ENCODE data around the gene SPOUT1. TPM values are rescaled to one million over a fixed set of nuclear protein-coding genes. Genes with fewer than 3 reads are reported as not detected.

SPOUT1 gene
- total RNA-seq, 2 experiments from 2014 or later, result 51.2 to 52.5 TPM

DNA sequence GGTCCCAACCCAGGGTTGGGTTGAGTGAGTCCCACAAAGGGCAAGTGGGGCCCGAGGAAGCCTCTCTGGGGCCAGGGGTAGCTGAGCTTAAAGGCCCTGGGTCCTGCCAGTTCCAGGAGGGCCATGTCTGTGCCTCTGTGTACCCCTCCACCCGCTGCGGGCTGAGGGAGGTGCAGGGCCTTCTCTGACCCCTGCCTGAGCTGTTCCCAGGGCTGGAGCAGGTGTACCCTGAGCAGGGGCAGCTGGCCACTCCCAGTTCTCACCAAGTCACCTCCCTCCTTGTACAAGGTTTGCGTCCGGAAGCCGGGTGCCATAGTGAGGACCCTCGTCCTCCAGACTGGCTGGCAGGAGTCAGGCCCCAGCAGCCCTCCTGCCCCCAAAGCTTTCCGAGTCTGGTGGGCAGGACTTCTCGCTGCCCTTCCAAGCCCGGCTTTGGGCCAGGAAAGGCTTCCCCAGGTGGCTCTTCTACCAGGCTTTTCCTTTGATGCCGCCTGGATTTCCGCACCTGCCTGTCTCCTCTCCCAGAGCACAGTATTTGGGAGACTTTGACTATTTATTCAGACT lies 20.5 kb downstream of the SPOUT1 start:
- POLR2A ChIA-PET, result no interaction called here
- no peaks in the 10 kb centered on the region for H4K20me1 ChIP-seq (ENCODE audit: insufficient read depth, low read length)

DNA sequence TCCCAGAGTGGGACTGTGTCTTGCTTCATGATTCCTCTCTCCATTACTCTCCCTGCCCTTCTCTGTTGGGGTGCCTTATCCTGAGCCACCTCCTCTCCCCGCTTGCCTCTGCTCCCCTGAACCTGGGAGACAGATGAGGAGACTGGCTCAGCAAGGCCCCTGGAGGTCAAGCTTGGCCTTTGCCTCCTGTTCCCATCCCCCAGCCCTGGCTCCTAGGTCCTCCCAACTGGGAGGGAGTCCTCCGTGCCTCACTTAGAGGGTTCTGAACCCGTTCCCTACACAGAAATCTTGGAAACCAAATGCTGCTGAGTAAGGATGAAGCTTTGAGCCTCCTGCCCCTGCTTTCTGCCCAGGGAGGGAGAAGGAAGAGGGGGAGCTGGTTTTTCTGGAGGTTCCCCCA lies 21.1 kb downstream of the SPOUT1 start:
- ChIA-PET CTCF (ENCODE audit: unreplicated experiment) (no interaction called here), POLR2A (no interaction called here)
- TF ChIP-seq EZH2phosphoT487 (IDR thresholded peaks at IDR 0.05; ENCODE audit: borderline replicate concordance, low read depth, low read length) (no peak), CTCF (conservative IDR thresholded peaks at IDR 0.05; ENCODE audit: low read length) (no peak)
- H3K9me2 ChIP-seq (ENCODE audit: insufficient read depth, low read length), result no peaks in the 10 kb centered on the region
- H3K79me2 ChIP-seq (ENCODE audit: insufficient read depth, low read depth, low read length), result no peaks in the 10 kb centered on the region
- peaks cover 62% of the 10 kb centered on the region for H3K36me3 ChIP-seq (ENCODE audit: insufficient read depth, low read length)
- no peak overlapping the region for H3K4me3 ChIP-seq (ENCODE audit: low read depth, low read length, poor library complexity, severe bottlenecking)
- H2AFZ ChIP-seq (ENCODE audit: low read length), result no peak overlapping the region
- no TSS peak for BruUV-seq (replicated peaks)
- H3K4me2 ChIP-seq (ENCODE audit: low read length), result no peak overlapping the region
- H3K9me3 ChIP-seq (ENCODE audit: low read length), result no peaks in the 10 kb centered on the region
- no peaks in the 10 kb centered on the region for H4K20me1 ChIP-seq (ENCODE audit: insufficient read depth, low read length)
- no peak for DNase-seq (ENCODE audit: low spot score)
- intact Hi-C loops (cut with micrococcal nuclease; ENCODE audit: unreplicated experiment), result no loop called here
- H3K27ac ChIP-seq (ENCODE audit: low read depth, low read length, poor library complexity, severe bottlenecking), result no peak overlapping the region
- no peaks in the 10 kb centered on the region for H3K4me1 ChIP-seq (ENCODE audit: insufficient read depth, low read length, poor library complexity, severe bottlenecking)

More for the DNA sequence above, 20.5 kb downstream of the SPOUT1 start:
- no peak overlapping the region for H3K4me2 ChIP-seq (ENCODE audit: low read length)
- H3K9me2 ChIP-seq (ENCODE audit: insufficient read depth, low read length), result no peaks in the 10 kb centered on the region
- H3K4me3 ChIP-seq (ENCODE audit: low read depth, low read length, poor library complexity, severe bottlenecking), result no peak overlapping the region
- BruUV-seq (replicated peaks), result no TSS peak
- peaks cover 57% of the 10 kb centered on the region for H3K36me3 ChIP-seq (ENCODE audit: insufficient read depth, low read length)
- intact Hi-C loops (cut with micrococcal nuclease; ENCODE audit: unreplicated experiment), result no loop called here
- H3K79me2 ChIP-seq (ENCODE audit: insufficient read depth, low read depth, low read length), result no peaks in the 10 kb centered on the region
- TF ChIP-seq CTCF (conservative IDR thresholded peaks at IDR 0.05; ENCODE audit: low read length) (no peak), EZH2phosphoT487 (IDR thresholded peaks at IDR 0.05; ENCODE audit: borderline replicate concordance, low read depth, low read length) (no peak)
- no peak overlapping the region for H2AFZ ChIP-seq (ENCODE audit: low read length)
- no peaks in the 10 kb centered on the region for H3K9me3 ChIP-seq (ENCODE audit: low read length)
- CTCF ChIA-PET (ENCODE audit: unreplicated experiment), result no interaction called here
- DNase-seq (ENCODE audit: low spot score), result no peak
- H3K4me1 ChIP-seq (ENCODE audit: insufficient read depth, low read length, poor library complexity, severe bottlenecking), result no peaks in the 10 kb centered on the region
- H3K27ac ChIP-seq (ENCODE audit: low read depth, low read length, poor library complexity, severe bottlenecking), result no peak overlapping the region

DNA sequence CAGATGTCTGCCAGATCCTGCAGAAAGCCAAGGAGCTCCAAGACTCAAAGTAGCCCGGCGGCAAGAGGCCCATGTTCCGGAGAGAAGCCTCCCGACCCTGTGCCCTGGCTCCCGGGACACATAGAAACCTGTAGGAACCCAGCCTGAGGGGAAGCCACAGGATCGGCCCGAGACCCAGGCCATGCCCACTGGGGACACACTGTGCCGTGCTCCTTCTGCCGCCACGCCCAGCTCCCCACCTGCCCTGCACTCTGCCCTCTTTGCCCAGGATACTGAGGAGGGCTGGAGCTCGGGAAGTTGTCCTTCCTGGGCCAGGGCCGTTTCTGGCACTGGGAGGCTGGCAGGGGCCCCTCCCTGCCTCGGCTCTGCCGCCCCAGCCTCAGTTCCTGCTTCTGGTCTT lies 21.8 kb downstream of the SPOUT1 start:
- Histone ChIP-seq H3K36me3 (ENCODE audit: insufficient read depth, low read length) (peaks cover 69% of the 10 kb centered on the region), H3K9me2 (ENCODE audit: insufficient read depth, low read length) (no peaks in the 10 kb centered on the region), H3K4me3 (ENCODE audit: low read depth, low read length, poor library complexity, severe bottlenecking) (no peak overlapping the region), H2AFZ (ENCODE audit: low read length) (no peak overlapping the region), H3K9me3 (ENCODE audit: low read length) (no peaks in the 10 kb centered on the region), H4K20me1 (ENCODE audit: insufficient read depth, low read length) (no peaks in the 10 kb centered on the region), H3K27ac (ENCODE audit: low read depth, low read length, poor library complexity, severe bottlenecking) (no peak overlapping the region), H3K4me2 (ENCODE audit: low read length) (no peak overlapping the region), H3K4me1 (ENCODE audit: insufficient read depth, low read length, poor library complexity, severe bottlenecking) (no peaks in the 10 kb centered on the region), H3K79me2 (ENCODE audit: insufficient read depth, low read depth, low read length) (no peaks in the 10 kb centered on the region)
- intact Hi-C loops (cut with micrococcal nuclease; ENCODE audit: unreplicated experiment), result no loop called here
- DNase-seq (ENCODE audit: low spot score), result no peak
- CTCF ChIA-PET (ENCODE audit: unreplicated experiment), result no interaction called here
- TF ChIP-seq CTCF (conservative IDR thresholded peaks at IDR 0.05; ENCODE audit: low read length), result no peak
- TF ChIP-seq EZH2phosphoT487 (IDR thresholded peaks at IDR 0.05; ENCODE audit: borderline replicate concordance, low read depth, low read length), result no peak
- POLR2A ChIA-PET, result interaction anchor here (0.7 kb wide), 1 partner anchor 108 kb away, joined by 3 read pairs; no protein-coding TSS in a partner anchor
- no TSS peak for BruUV-seq (replicated peaks)

Measured in OCI-LY7 (cell line).